Activated naive CD4-positive, alpha-beta T cell treated with anti-CD3 and anti-CD28 coated beads, Interleukin-2, amount 50 U/mL, for 72 hours (primary cell): ENCODE data around the gene DISP3. TPM values are rescaled to one million over a fixed set of nuclear protein-coding genes. Genes with fewer than 3 reads are reported as not detected.
A peak's percentile ranks its signal among the peaks of the same experiment; 100 is the strongest.

Experiments used
- ATAC-seq, 2 donors: fragments of 150-1000 bp; cut with Tn5 transposase; 2 replicates each; pipeline ENCODE4 v1.10.0; 2021; ENCODE audit warnings: mild to moderate bottlenecking in 2 of 2, moderate library complexity in 2 of 2
- DNase-seq, 2 donors: peaks; one replicate each; pipeline ENCODE4 v3.0.0; 2021 to 2022; ENCODE audit warnings: low spot score in 2 of 2
- H3K27ac Mint-ChIP-seq, 2 donors: one replicate each; pipeline ENCODE4 v1.8.0; 2022; ENCODE audit warnings: mild to moderate bottlenecking in 2 of 2, mixed read lengths in 2 of 2
- H3K36me3 Mint-ChIP-seq, 2 donors: one replicate each; pipeline ENCODE4 v1.8.0; 2022; ENCODE audit warnings: mixed read lengths in 2 of 2
- H3K9me3 Mint-ChIP-seq, 2 donors: one replicate each; pipeline ENCODE4 v1.8.0; 2022; ENCODE audit warnings: mixed read lengths in 2 of 2
- total RNA-seq, 2 donors: library from RNA; stranded (reverse); gene quantifications; one replicate each; pipeline ENCODE4 v1.2.3, GENCODE V29; 2022

DISP3 gene
- total RNA-seq, 2 donors from 2014 or later: 0.80 to 0.82 TPM

GRCh38 chr1:11527541-11528452 lies 48.8 kb downstream of the DISP3 start:
- Mint-ChIP-seq H3K36me3 (no peaks in the 10 kb centered on the region), H3K27ac (no peak overlapping the region), H3K9me3 (no peaks in the 10 kb centered on the region)
- no peak for DNase-seq
- ATAC-seq: no peak

- ATAC-seq (peak; percentile 47 to 70), DNase-seq (peak in 1 of 2 donors; percentile 53)
- H3K36me3 Mint-ChIP-seq: no peaks in the 10 kb centered on the region
These were observed 49.8 kb downstream of the DISP3 start for GRCh38 chr1:11528611-11529261.

GRCh38 chr1:11529330-11529729 lies 50.4 kb downstream of the DISP3 start:
- no peak overlapping the region for H3K27ac Mint-ChIP-seq
- ATAC-seq (no peak), DNase-seq (no peak)
- H3K36me3 Mint-ChIP-seq: no peaks in the 10 kb centered on the region
- H3K9me3 Mint-ChIP-seq: no peaks in the 10 kb centered on the region

More at GRCh38 chr1:11528611-11529261, 49.8 kb downstream of the DISP3 start:
- no peak overlapping the region for H3K27ac Mint-ChIP-seq
- no peaks in the 10 kb centered on the region for H3K9me3 Mint-ChIP-seq

DNA sequence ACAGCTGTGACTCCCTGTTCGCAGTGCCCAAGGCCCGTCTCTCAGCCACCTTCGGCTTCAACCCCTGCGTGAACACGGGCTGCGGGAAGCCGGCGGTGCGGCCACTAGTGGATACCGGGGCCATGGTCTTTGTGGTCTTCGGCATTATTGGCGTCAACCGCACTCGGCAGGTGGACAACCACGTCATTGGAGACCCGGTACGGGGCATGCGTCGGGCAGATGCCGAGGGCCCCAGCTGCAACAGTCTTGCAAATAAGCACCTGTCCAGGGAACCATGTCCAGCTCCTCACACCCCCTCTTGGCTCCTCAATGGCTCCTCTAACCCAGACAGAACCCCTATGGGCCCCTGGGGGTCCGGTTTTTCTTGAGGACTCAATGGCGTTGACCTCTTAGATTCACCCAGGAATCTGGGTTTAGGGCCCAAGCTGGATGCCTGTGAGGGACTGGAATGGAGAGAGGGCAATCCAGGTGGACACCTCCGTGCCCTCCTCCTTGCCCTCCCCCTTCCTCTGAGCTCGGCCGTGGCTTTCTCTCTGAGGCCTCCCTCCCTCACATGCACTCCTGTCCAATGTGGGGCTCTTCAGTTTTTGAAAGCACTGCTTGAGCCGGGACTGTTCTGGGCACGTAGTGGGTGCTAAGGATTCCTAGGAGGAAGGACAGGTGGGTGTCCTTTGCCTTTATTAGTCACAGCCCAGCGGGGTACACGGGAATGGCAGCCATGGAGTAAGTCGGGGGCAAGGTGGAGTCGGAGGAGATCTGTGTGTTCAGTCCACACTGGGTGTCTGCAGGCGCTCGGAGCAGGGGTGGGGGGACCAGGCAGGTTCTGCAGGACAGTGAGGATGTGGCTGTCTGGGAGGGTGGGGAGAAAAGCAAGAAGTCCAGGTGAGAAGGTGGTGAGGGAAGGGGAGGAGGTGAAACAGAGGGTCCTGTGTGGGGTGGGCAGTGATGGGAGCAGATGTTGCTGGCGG lies 51.1 kb downstream of the DISP3 start:
- no peaks in the 10 kb centered on the region for H3K9me3 Mint-ChIP-seq
- no peaks in the 10 kb centered on the region for H3K36me3 Mint-ChIP-seq
- DNase-seq (peak in 1 of 2 donors; percentile 51), ATAC-seq (no peak)
- H3K27ac Mint-ChIP-seq: no peak overlapping the region

DNA sequence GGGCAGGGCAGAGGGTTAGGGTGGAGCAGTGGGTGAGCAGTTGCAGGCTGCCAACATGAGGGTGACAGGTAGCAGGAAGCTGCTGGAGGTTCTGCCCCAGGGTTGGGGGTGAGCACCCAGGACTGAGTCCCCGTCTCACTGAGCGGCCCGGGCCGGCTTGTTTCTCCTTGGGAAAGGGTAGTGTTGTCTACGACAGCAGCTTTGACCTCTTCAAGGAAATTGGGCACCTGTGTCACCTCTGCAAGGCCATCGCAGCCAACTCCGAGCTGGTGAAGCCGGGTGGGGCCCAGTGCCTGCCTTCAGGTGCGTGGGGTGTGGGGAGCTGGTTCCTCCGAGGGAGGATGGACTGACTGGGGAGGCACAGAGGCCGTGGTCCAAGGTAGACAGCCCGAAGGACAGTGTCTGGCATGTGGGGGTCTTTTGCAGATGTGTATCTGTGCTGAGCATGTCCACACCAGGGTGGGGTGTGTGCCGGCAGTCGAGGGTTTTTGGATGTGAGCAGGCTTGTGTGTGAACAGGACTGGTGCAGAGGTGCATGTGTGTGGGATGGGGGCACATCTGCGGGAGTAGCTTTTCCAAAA lies 51.9 kb downstream of the DISP3 start:
- H3K9me3 Mint-ChIP-seq: no peaks in the 10 kb centered on the region
- H3K27ac Mint-ChIP-seq: no peak overlapping the region
- DNase-seq (peak in 1 of 2 donors; percentile 38), ATAC-seq (no peak)
- no peaks in the 10 kb centered on the region for H3K36me3 Mint-ChIP-seq

GRCh38 chr1:11531314-11531870 lies 52.4 kb downstream of the DISP3 start:
- DNase-seq (peak in 1 of 2 donors; percentile 51), ATAC-seq (no peak)
- no peaks in the 10 kb centered on the region for H3K9me3 Mint-ChIP-seq
- H3K27ac Mint-ChIP-seq: no peak overlapping the region
- no peaks in the 10 kb centered on the region for H3K36me3 Mint-ChIP-seq

GRCh38 chr1:11531943-11532342 lies 53.0 kb downstream of the DISP3 start:
- ATAC-seq (no peak), DNase-seq (peak in 1 of 2 donors; percentile 43)
- Mint-ChIP-seq H3K27ac (no peak overlapping the region), H3K36me3 (no peaks in the 10 kb centered on the region), H3K9me3 (no peaks in the 10 kb centered on the region)

DNA sequence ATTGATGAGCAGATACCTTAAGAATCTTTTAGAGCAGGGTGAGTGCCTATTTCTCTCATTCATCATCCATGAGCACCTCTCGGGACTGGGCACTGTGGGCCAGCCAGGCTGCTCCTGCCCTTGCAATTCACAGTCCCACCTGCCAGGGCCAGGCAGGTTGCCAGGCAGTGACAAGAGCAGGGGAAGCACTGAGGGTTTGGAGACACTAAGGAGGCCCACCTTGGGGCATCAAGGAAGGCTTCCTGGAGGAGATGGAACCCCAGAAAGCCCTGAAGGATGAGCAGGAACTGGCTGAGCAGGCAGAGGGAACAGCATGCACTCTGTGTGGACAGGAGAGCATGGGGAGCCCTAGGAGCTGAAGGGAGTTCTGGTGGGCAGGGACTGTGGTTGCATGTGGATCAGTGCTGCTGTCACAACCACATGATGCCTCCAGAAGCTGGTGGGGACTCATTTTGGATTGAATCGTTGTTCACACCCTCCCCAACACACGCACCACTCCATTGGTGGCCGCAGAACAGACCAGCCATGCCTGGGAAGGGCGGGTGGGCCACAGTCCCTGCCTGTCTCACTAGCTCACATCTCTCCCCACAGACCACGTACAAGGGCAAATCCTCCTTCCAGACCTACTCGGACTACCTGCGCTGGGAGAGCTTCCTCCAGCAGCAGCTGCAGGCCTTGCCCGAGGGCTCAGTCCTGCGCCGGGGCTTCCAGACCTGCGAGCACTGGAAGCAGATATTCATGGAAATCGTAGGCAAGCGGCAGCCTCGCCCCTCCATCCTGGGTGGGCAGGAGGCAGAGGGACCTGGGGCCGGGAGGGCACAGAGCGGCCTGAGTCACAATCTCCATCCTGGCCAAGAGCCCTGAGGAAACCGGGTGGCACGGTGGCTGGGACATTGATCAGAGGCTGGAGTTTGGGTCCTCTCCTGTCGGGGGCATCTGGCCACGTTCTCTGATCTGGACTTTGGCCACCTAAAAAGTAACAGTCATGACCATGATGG lies 55.1 kb downstream of the DISP3 start:
- DNase-seq: no peak
- Mint-ChIP-seq H3K9me3 (no peaks in the 10 kb centered on the region), H3K36me3 (no peaks in the 10 kb centered on the region), H3K27ac (no peak overlapping the region)
- ATAC-seq: no peak

DNA sequence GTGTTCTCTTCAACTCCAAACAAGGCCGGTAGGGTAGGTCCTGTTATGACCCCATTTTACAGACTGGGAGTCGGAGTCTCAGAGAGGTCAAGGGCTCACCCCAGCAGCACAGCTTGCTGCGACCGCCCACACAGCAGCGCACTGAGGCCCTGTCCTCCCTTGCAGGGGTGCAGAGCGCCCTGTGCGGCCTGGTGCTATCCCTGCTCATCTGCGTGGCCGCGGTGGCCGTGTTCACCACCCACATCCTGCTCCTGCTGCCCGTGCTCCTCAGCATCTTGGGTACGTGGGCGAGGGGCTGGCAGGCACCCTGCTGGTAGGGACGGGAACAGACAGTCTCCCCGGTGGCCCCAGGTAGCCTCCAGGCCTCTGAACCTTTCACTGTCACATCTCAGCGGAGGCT lies 55.9 kb downstream of the DISP3 start:
- Mint-ChIP-seq H3K36me3 (no peaks in the 10 kb centered on the region), H3K27ac (no peak overlapping the region), H3K9me3 (no peaks in the 10 kb centered on the region)
- ATAC-seq: no peak
- DNase-seq: no peak

GRCh38 chr1:11535316-11535715 lies 56.4 kb downstream of the DISP3 start:
- no peaks in the 10 kb centered on the region for H3K36me3 Mint-ChIP-seq
- no peak overlapping the region for H3K27ac Mint-ChIP-seq
- H3K9me3 Mint-ChIP-seq: no peaks in the 10 kb centered on the region
- DNase-seq: no peak
- ATAC-seq: no peak

GRCh38 chr1:11535761-11536572 lies 57.0 kb downstream of the DISP3 start:
- ATAC-seq: no peak
- Mint-ChIP-seq H3K27ac (no peak overlapping the region), H3K36me3 (no peaks in the 10 kb centered on the region), H3K9me3 (no peaks in the 10 kb centered on the region)
- no peak for DNase-seq

GRCh38 chr1:11536573-11537379 lies 57.8 kb downstream of the DISP3 start:
- Mint-ChIP-seq H3K9me3 (no peaks in the 10 kb centered on the region), H3K36me3 (no peaks in the 10 kb centered on the region), H3K27ac (no peak overlapping the region)
- DNase-seq: no peak
- ATAC-seq: no peak

- no peaks in the 10 kb centered on the region for H3K9me3 Mint-ChIP-seq
- no peak overlapping the region for H3K27ac Mint-ChIP-seq
- DNase-seq (no peak), ATAC-seq (no peak)
- H3K36me3 Mint-ChIP-seq: no peaks in the 10 kb centered on the region
These were observed 58.4 kb downstream of the DISP3 start for GRCh38 chr1:11537380-11537764.
